ENCODE data around the gene SMIM35.

The SMIM35 gene

GRCh38 chr11:117996058-117996457 lies 90.7 kb downstream of the SMIM35 start:
- ChIA-PET POLR2A (no interaction called here), CTCF (no interaction called here)
- TF ChIP-seq CTCF (IDR thresholded peaks at IDR 0.05; ENCODE audit: insufficient read depth, low read length, missing control alignments) = no peak
- no peak overlapping the region for H3K4me3 ChIP-seq (ENCODE audit: low read depth, low read length)
- DNase-seq (ENCODE audit: low read depth, low spot score) = no peak

- TF ChIP-seq CTCF (IDR thresholded peaks at IDR 0.05; ENCODE audit: insufficient read depth, low read length, missing control alignments) = no peak
- CTCF ChIA-PET = no interaction called here
- H3K4me3 ChIP-seq (ENCODE audit: low read depth, low read length) = no peak overlapping the region
- POLR2A ChIA-PET = no interaction called here
- DNase-seq (ENCODE audit: low read depth, low spot score) = no peak
These were observed 91.3 kb downstream of the SMIM35 start for GRCh38 chr11:117995472-117995871.

- no peak overlapping the region for H3K4me3 ChIP-seq (ENCODE audit: low read depth, low read length)
- no peak for DNase-seq (ENCODE audit: low read depth, low spot score)
- POLR2A ChIA-PET = no interaction called here
- CTCF ChIA-PET = no interaction called here
- TF ChIP-seq CTCF (IDR thresholded peaks at IDR 0.05; ENCODE audit: insufficient read depth, low read length, missing control alignments) = no peak
These were observed 92.6 kb downstream of the SMIM35 start for GRCh38 chr11:117993988-117994745.

- no peak for TF ChIP-seq CTCF (IDR thresholded peaks at IDR 0.05; ENCODE audit: insufficient read depth, low read length, missing control alignments)
- no peak overlapping the region for H3K4me3 ChIP-seq (ENCODE audit: low read depth, low read length)
- no peak for DNase-seq (ENCODE audit: low read depth, low spot score)
- ChIA-PET CTCF (no interaction called here), POLR2A (no interaction called here)
These were observed 94.1 kb downstream of the SMIM35 start for GRCh38 chr11:117992620-117993019.

GRCh38 chr11:117992136-117992535 lies 94.6 kb downstream of the SMIM35 start:
- ChIA-PET POLR2A (no interaction called here), CTCF (no interaction called here)
- no peak for TF ChIP-seq CTCF (IDR thresholded peaks at IDR 0.05; ENCODE audit: insufficient read depth, low read length, missing control alignments)
- no peak overlapping the region for H3K4me3 ChIP-seq (ENCODE audit: low read depth, low read length)
- DNase-seq (ENCODE audit: low read depth, low spot score) = no peak

GRCh38 chr11:117989351-117990102 lies 97.2 kb downstream of the SMIM35 start:
- no peak overlapping the region for H3K4me3 ChIP-seq (ENCODE audit: low read depth, low read length)
- ChIA-PET CTCF (no interaction called here), POLR2A (no interaction called here)
- TF ChIP-seq CTCF (IDR thresholded peaks at IDR 0.05; ENCODE audit: insufficient read depth, low read length, missing control alignments) = no peak
- no peak for DNase-seq (ENCODE audit: low read depth, low spot score)
